GM13976 (cell line): ENCODE data around the gene METTL16.

Experiments
- DNase-seq: peaks from one replicate; pipeline ENCODE4 v3.0.0; 2012; ENCODE audit warnings: low spot score
- in situ Hi-C: fragments of 300-500 bp; cut with MboI; formaldehyde crosslinking; loops from one replicate; pipeline ENCODE4 v1.12.0; 2022; ENCODE audit warnings: low sequenced_read_pairs, mixed read lengths, inconsistent platforms; ENCODE audit not compliant: unreplicated experiment
- TF ChIP-seq, protein P1 (sequence below): IDR thresholded peaks from 2 replicates; pipeline ENCODE4 v1.5.1; 2012; ENCODE audit warnings: borderline replicate concordance, mild to moderate bottlenecking; ENCODE audit not compliant: insufficient read depth; ENCODE audit errors: extremely low read depth, missing control alignments, control extremely low read depth

The METTL16 gene

DNA sequence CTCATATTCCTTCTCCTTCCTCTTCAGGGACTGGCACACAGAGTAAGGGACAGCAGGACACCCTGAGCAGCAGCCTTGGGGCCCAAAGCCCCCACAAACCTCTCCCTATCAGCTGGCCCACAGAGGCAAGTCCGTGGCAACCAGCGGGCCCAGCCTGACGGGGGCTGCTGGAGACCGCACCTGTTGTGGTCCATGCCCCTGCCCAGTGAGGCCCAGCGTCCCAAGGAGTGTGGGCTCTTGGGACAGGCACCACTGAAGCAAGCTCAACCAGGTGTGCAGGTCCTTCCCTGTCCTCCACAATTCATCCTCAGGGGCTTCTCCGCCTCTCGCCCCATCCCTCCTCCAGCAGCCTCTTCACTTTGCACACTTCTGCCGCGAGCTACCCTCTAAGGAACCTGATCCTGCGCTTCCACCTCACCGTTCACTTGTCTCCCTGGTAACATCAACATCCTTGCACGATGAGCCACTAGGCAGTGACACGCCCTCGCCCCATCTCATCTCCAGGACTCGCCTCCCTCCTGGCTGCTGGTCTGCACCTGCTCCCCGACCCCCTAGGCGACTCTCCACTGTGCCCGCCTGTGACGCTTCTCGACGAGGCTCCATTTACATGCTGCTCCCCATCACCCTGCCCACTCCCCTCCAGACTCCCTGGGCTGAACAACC is 123.5 kb downstream of the METTL16 start:
- no peak for DNase-seq
- in situ Hi-C loops: no loop called here
- TF ChIP-seq, protein P1, sequence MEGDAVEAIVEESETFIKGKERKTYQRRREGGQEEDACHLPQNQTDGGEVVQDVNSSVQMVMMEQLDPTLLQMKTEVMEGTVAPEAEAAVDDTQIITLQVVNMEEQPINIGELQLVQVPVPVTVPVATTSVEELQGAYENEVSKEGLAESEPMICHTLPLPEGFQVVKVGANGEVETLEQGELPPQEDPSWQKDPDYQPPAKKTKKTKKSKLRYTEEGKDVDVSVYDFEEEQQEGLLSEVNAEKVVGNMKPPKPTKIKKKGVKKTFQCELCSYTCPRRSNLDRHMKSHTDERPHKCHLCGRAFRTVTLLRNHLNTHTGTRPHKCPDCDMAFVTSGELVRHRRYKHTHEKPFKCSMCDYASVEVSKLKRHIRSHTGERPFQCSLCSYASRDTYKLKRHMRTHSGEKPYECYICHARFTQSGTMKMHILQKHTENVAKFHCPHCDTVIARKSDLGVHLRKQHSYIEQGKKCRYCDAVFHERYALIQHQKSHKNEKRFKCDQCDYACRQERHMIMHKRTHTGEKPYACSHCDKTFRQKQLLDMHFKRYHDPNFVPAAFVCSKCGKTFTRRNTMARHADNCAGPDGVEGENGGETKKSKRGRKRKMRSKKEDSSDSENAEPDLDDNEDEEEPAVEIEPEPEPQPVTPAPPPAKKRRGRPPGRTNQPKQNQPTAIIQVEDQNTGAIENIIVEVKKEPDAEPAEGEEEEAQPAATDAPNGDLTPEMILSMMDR: no peak

DNA sequence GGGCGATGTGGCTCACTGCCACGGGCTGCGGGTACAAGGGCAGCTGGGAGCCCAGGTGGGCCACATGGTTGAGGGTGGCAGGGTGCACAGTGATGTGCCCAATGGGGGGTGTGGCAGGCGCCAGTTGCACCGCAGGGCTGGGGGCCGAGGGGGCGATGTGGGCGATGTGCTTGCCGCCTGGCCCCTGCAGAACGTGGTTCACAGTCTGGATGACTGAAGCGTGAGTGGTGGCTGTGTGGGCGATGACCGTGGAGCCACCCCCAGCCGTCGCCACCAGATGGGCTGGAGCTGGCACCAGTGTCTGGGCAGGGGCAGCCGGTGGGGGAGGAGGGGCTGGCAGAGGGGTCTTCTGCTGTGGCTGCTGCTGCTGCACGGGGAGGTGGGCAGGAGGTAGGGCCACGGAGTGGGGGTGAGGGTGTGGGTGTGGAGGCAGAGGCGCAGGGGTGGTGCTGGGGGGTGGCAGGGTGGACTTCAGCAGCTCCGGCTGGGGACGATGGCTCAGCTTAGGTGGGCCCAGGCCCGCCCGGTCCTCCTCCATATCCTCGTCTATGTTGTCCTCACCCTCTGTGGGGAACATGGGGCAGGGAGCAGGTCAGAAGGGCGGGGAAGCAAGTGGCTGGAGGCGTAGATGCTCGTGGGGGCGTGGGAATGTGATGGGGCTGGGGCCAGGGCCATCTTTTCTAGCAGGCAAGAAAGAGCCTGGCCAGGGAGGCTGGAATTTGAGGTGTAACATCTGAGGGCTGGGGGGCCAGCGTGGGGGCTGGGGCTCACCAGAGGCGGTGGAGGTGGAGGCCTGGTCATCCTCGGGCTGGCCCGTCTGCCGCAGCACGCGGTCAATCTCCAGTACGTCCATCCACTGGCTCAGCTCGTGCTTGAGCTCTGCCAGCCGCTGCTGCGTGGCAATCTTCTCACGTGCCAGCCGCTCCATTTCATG is 124.3 kb downstream of the METTL16 start:
- DNase-seq: no peak
- in situ Hi-C loops: no loop called here
- TF ChIP-seq, protein P1: no peak

DNA sequence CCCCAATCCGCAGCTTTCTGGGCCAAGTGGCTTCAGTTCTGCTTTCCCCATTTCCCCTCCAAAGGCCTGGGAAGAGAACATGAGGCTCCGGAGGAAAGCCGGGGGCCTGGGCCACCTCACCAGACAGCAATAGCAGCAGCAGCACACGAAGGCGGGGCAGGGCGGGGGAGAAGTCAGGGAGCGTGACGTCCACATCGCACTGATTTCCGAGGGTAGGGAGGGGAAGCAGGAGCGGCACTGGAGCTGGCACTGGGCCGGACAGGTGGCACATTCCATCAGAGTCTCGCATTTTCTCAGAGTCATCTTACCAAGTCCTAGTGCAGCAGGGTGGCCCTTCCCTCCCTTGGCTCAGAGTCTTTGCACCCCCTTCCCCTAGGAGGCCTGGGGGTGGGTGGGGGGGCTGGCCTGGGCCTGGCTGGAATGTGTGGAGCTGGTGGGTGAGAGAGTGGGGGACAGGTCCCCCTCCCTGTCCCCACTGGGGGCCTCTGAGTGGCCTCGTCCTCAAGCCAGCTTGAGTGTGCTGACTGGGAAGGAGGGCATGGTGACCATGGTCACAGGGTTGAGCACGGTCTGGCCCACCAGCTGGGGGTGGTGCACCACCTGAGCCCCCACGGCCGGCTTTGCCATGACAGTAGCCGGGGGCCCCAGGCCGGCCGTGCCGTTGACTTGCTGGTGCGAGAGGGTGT is 125.1 kb downstream of the METTL16 start:
- TF ChIP-seq, protein P1: no peak
- in situ Hi-C loops: no loop called here

DNA sequence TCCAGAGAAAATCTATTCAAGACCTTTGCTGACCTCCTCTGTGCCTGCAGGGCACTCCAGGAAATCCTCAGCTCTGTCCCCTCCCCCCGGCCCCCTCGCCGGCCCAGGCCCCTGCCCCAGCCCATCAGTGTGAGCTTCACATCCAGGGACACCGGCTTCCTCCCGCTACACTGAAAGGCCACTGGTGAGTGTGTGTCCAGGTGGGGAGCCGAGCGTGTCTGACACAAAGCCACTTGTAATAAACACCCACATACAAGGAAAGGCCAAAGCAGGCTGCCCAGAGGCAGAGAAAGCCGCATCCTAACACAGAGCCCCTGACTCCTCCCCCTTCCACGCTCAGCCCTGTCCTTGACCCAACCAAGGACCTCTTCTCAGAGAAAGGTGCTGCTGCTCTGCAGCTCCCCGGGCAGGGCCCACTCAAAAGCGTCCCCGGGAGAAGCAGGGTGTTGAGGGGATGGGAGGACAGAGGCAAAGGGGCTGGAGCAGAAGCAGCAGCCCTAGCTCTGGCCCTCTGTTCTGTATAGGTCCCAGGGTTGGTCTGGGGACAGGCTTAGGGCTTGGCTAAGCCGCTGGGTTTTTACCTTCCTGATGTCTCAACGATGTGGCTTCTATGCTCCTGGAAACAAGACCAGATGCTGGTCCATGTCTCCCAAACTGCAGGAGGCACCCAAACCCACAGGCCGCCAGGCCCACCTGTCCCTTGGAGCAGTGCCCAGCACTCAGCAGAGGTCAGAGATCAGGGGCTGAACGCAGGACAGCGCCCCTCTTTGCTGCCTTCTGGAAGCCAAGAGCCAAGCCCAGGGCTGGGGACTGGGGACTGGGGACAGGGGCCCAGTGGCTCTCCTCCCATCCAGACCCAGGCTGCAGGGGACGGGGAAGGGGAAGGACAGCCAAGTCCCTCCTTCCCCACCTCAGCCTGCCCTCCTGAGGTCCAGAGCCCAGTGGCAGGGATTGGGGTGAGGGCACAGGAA is 126.2 kb downstream of the METTL16 start:
- TF ChIP-seq, protein P1: no peak
- no peak for DNase-seq
- in situ Hi-C loops: no loop called here

More for the DNA sequence above, 125.1 kb downstream of the METTL16 start:
- no peak for DNase-seq

DNA sequence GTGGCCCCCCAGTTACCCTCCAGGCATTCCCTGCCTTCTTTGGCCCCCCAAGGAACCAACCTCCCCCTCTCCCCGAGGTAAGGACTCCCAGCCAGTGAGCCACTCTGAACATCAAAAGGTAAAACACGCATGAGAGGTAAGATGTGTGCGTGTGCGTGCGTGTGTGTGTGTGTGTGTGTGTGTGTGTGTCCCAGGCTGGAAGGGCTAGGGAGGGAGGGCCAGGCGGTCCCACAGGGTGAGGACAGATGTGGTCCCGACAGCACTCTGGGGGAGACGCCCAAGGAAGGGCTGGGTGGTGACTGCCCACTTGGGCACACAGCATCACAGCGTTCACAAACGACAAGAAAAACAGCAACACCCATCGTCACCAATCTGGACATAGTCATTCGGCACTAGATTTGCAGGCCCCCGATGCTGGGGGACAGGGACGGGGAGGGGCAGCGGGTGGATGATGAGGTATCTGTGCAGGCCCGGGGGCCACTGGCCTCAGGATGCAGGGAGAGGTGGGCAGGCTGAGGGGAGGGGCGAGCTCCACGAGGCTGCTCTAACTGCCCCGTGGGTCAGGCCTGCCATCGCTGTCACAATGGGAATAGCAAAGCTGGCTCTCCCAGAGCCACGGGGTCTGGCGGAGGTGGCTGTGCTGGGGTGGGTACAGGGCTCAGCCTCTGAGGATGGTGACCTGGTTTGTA is 127.1 kb downstream of the METTL16 start:
- in situ Hi-C loops: no loop called here
- DNase-seq: no peak
- TF ChIP-seq, protein P1: no peak
